ENCODE measurements around the gene GPR108.

GPR108 gene

DNA sequence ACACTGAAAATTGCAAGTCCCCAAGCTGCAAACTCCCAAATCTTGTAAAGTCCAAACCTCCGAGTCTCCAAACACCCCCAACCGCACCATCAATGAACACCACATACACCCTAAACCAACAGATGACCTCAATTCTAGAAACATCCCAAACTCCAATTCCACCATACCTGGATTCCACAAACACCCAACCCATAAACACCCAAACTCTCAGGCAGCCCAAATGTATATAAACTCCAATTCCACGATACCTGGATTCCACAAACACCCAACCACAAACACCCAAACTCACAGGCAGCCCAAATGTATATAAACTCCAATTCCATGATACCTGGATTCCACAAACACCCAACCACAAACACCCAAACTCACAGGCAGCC is 17.4 kb downstream of the GPR108 start:
- TF ChIP-seq, protein P1, sequence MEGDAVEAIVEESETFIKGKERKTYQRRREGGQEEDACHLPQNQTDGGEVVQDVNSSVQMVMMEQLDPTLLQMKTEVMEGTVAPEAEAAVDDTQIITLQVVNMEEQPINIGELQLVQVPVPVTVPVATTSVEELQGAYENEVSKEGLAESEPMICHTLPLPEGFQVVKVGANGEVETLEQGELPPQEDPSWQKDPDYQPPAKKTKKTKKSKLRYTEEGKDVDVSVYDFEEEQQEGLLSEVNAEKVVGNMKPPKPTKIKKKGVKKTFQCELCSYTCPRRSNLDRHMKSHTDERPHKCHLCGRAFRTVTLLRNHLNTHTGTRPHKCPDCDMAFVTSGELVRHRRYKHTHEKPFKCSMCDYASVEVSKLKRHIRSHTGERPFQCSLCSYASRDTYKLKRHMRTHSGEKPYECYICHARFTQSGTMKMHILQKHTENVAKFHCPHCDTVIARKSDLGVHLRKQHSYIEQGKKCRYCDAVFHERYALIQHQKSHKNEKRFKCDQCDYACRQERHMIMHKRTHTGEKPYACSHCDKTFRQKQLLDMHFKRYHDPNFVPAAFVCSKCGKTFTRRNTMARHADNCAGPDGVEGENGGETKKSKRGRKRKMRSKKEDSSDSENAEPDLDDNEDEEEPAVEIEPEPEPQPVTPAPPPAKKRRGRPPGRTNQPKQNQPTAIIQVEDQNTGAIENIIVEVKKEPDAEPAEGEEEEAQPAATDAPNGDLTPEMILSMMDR (IDR thresholded peaks at IDR 0.05; ENCODE audit: borderline replicate concordance, control extremely low read depth, extremely low read depth, insufficient read depth, missing control alignments), result no peak
- in situ Hi-C loops (cut with MboI; ENCODE audit: low sequenced_read_pairs, unreplicated experiment), result no loop called here
- no peak for DNase-seq (ENCODE audit: low spot score)

GRCh38 chr19:6719540-6719861 is 17.9 kb downstream of the GPR108 start:
- in situ Hi-C loops (cut with MboI; ENCODE audit: low sequenced_read_pairs, unreplicated experiment), result no loop called here
- DNase-seq (ENCODE audit: low spot score), result no peak
- TF ChIP-seq, protein P1 (IDR thresholded peaks at IDR 0.05; ENCODE audit: borderline replicate concordance, control extremely low read depth, extremely low read depth, insufficient read depth, missing control alignments), result no peak

- DNase-seq (ENCODE audit: low spot score), result peak; percentile 71
- TF ChIP-seq, protein P1 (IDR thresholded peaks at IDR 0.05; ENCODE audit: borderline replicate concordance, control extremely low read depth, extremely low read depth, insufficient read depth, missing control alignments), result no peak
- in situ Hi-C loops (cut with MboI; ENCODE audit: low sequenced_read_pairs, unreplicated experiment), result no loop called here
Measured at GRCh38 chr19:6718741-6719539, 18.4 kb downstream of the GPR108 start.

DNA sequence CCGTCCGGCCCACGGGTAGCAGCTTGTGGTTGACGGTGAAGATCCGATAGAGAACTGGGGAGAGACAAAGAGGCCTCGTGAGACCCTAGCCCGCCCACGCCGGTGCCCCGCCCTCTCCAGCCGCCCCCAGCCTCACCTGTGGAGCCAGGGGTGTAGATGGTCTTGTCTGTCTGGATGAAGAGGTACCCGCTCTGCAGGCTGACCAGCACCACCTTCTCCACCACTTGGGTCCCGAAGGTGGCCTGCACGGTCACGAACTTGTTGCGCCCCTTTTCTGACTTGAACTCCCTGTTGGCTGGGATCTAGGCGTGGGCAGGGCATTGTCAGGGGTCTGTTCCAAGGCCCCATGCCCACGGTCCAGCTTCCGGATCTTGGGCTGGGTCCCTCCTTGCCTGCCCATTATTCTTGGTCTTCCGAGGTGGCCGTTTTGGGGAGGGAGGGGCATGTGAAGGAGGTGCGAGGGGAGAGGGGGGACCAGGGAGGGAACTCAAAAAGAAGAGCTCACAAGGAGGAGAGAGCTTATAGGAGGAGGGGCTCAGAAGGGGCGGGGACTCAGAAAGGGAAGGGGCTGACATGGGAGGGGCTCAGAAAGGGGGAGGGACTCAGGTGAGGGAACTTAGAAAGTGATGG is 19.2 kb downstream of the GPR108 start:
- no peak for DNase-seq (ENCODE audit: low spot score)
- in situ Hi-C loops (cut with MboI; ENCODE audit: low sequenced_read_pairs, unreplicated experiment), result no loop called here
- TF ChIP-seq, protein P1 (IDR thresholded peaks at IDR 0.05; ENCODE audit: borderline replicate concordance, control extremely low read depth, extremely low read depth, insufficient read depth, missing control alignments), result no peak

DNA sequence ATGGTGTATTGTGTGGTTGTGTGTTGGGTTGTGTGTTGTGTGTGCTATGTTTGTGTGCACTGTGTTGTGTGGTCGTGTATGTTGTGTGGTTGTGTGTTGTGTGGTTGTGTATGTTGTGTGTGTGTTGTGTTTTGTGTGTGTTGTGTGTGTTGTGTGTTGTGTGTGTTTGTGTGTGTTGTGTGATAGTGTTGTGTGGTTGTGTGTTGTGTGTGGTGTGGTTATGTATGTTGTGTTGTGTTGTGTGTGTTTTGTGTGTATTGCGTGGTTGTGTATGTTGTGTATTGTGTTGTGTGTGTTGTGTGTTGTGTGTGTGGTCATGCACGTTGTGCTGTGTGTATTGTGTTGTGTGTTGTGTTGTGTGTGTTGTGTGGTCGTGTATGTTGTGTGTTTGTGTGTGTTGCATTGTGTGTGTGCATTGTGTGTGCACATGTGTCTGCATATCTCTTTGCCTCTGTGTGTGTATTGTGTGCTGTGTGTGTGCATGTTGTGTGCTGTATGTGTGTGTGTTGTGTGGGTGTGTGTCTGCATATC is 19.9 kb downstream of the GPR108 start:
- TF ChIP-seq, protein P1 (IDR thresholded peaks at IDR 0.05; ENCODE audit: borderline replicate concordance, control extremely low read depth, extremely low read depth, insufficient read depth, missing control alignments), result no peak
- in situ Hi-C loops (cut with MboI; ENCODE audit: low sequenced_read_pairs, unreplicated experiment), result no loop called here
- DNase-seq (ENCODE audit: low spot score), result no peak

DNA sequence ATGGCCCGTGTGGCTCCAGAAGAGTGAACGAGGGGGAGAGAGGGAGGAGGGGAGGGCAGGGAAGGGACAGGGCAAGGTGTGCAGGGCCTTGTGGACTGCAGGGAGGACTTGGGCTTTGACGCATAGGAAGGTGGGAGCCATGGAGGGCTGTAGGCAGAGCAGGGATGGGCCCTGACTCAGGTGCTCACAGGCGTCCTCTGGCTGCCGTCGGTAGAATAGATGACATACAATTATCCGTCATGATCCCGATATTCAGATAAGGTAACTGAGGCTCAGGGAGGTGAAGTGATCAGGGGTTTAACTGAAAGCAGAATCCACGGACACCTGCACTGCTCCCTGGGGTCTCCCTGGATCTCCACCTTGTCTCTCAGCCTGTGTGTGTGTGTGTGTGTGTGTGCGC is 20.3 kb downstream of the GPR108 start:
- TF ChIP-seq, protein P1 (IDR thresholded peaks at IDR 0.05; ENCODE audit: borderline replicate concordance, control extremely low read depth, extremely low read depth, insufficient read depth, missing control alignments), result no peak
- no peak for DNase-seq (ENCODE audit: low spot score)
- in situ Hi-C loops (cut with MboI; ENCODE audit: low sequenced_read_pairs, unreplicated experiment), result no loop called here

Data from GM13976 (cell line).